IPS-11a (cell line): ENCODE results near the gene ECHS1.
"Not testable (repeated sequence)": the region's sequence is repeated elsewhere in the genome, so short reads cannot be mapped to it uniquely, and the experiment has no call there.

ENCODE experiments used
- H3K4me3 ChIP-seq: one replicate; pipeline ENCODE4 v1.5.1; 2013; ENCODE audit warnings: low read depth, low read length, control low read depth

The ECHS1 gene

DNA sequence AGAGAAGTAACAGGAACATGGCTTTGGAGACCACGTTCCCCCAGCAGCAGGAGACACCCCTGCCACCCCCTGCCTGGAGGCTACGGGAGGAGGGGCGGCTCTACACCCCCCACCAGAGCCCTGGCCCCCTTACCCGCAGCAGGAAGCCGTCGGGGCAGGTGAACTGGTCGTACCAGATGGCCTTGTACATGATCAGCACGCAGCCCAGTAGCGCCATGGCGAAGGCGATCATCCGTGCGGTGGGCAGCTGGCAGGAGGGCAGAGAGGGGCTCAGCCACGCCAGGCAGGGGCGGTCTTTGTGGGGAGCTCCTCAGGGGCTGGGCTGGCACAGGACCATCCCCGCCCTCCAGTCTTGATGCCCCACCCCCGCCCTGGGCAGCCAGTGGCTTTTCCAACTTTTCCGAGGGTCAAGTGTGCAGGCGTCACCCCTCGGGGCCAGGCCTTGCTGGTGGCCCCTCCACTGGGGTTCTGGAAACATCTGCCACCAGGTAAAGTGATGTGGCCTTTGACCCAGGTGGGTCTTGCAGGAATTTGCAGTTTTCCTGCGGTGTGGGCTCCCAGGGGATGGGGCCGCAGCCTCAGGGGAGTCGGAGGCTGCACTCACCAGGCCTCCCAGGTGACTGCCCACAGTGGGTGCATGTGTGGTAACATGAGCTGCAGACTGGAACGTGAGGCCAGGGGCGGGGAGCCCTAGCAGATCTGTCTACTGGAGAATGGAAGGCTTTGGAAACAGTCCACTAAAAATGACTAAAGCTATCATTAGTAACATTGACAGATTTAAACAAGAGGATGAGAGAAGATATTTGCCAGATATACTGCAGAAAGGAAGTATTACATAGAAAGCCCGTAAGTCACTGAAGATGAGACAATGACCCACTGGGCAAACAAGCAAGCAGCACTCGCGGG lies 46.2 kb downstream of the ECHS1 start:
- H3K4me3 ChIP-seq, result no peak overlapping the region

- peak overlapping the region; percentile 47 for H3K4me3 ChIP-seq
These were observed 47.0 kb downstream of the ECHS1 start for GRCh38 chr10:133326223-133326551.

GRCh38 chr10:133325440-133326222 lies 47.5 kb downstream of the ECHS1 start:
- H3K4me3 ChIP-seq, result peak overlapping the region; percentile 47

DNA sequence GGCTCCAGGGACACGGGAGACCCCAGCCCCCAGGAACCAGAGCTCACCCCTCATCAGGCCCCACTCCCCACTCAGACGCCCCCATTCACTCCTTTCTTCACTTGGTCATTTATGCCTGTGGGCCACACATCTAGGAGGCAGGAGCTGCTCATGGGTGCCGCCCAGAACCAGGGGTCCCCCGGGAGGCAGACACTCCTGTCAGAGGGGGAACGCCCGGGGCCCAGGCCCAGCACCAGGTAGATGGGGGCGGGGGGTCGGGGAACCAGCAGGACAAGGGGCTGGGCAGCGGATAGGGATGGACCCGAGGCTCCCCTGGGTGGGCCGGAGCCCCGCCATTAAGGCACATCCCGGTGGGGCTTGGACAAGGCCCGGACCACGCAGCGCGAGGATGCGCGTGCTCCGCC lies 48.3 kb downstream of the ECHS1 start:
- H3K4me3 ChIP-seq, result no peak overlapping the region

DNA sequence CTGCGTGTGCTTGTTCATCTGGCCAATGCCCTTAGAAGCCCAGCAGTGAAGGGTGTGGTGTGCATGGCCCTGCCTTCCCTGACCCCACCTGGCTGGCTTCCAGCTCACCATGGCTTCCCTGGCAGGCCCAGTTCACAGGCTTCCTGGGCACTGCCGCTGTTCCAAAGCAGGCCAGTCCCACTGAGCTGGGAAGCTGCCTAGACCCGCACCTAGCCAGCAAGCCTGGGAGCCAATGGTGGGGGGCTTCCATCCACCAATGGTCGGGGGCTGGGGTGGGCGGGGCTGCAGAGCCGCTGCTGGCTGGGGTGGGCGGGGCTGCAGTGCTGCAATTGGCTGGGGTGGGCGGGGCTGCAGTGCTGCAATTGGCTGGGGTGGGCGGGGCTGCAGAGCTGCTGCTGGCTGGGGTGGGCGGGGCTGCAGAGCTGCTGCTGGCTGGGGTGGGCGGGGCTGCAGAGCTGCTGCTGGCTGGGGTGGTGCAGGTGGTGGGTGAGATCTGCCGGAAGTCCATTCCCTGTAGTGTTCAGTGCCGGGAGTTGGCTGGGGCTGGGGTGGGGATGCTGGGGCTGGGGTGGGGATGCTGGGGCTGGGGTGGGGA lies 48.9 kb downstream of the ECHS1 start:
- no peak overlapping the region for H3K4me3 ChIP-seq

GRCh38 chr10:133322064-133322709 lies 51.0 kb downstream of the ECHS1 start:
- not testable (repeated sequence) for H3K4me3 ChIP-seq

- H3K4me3 ChIP-seq, result not testable (repeated sequence)
These were observed 52.2 kb downstream of the ECHS1 start for GRCh38 chr10:133320852-133321422.

GRCh38 chr10:133318494-133319127 lies 54.5 kb downstream of the ECHS1 start:
- peak overlapping the region; percentile 35 for H3K4me3 ChIP-seq

DNA sequence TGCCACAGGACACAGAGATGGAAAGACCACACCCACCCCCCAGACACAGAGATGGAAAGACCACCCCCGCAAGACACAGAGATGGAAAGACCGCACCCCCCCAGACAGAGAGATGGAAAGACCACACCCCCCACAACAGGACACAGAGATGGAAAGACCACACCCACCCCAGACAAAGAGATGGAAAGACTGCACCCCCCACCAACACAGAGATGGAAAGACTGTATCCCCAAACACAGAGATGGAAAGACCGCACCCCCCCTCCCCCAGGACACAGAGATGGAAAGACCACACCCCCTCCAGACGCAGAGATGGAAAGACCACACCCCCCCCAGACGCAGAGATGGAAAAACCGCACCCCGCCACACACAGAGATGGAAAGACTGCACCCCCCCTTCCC lies 56.4 kb downstream of the ECHS1 start:
- H3K4me3 ChIP-seq, result no peak overlapping the region

DNA sequence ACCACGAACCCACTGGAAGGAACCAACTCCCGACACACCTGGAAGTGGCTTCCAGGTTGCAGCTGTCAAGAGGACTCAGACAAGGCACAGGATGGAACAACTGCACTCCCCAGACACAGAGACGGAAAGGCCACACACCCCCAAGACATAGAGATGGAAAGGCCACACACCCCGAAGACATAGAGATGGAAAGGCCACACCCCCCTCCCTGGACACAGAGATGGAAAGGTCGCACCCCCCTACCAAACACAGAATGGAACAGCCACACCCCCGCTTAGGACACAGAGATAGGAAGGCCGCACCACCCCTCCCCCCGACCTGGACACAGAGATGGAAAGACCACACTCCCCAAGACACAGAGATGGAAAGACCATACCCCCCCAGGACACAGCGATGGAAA lies 56.9 kb downstream of the ECHS1 start:
- no peak overlapping the region for H3K4me3 ChIP-seq

- H3K4me3 ChIP-seq, result no peak overlapping the region
These were observed 57.3 kb downstream of the ECHS1 start for GRCh38 chr10:133315847-133316246.

GRCh38 chr10:133314911-133315310 lies 58.2 kb downstream of the ECHS1 start:
- no peak overlapping the region for H3K4me3 ChIP-seq

GRCh38 chr10:133313192-133313591 lies 60.0 kb downstream of the ECHS1 start:
- H3K4me3 ChIP-seq, result no peak overlapping the region

DNA sequence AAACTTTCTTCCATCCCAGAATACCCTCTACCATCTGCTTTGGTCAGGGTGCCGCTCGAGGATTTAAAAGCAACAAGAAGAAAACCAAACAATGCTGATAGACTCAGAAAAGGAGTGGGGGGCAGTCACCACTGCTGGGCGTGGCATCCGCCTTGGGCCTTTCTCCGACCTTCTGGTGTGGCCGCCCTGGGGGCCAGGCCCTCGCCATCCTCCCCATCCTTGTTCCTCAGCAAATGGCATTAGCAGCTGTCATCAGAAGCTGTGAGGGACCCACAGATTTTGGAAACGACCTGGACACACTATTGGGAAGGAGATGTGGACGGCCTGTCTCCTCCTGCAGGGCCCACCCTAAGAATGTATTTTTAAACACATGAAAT lies 60.4 kb downstream of the ECHS1 start:
- no peak overlapping the region for H3K4me3 ChIP-seq
